HUES64 (cell line): ENCODE data around the gene MED13.
"Not testable (repeated sequence)": the region's sequence is repeated elsewhere in the genome, so short reads cannot be mapped to it uniquely, and the experiment has no call there.

Experiments used
- H3K27ac ChIP-seq: 2 replicates; pipeline ENCODE4 v1.7.0; 2013; ENCODE audit warnings: low read depth, low read length, inconsistent platforms
- H3K27me3 ChIP-seq: 2 replicates; pipeline ENCODE4 v1.6.1; 2013; ENCODE audit warnings: mild to moderate bottlenecking, low read length; ENCODE audit not compliant: insufficient read depth
- H3K36me3 ChIP-seq: 2 replicates; pipeline ENCODE4 v1.6.1; 2013; ENCODE audit warnings: mild to moderate bottlenecking, low read length; ENCODE audit not compliant: insufficient read depth
- H3K4me1 ChIP-seq: 2 replicates; pipeline ENCODE4 v1.6.1; 2013; ENCODE audit warnings: mild to moderate bottlenecking, low read length, moderate library complexity; ENCODE audit not compliant: insufficient read depth
- H3K4me3 ChIP-seq: 2 replicates; pipeline ENCODE4 v1.5.1; 2013; ENCODE audit warnings: mild to moderate bottlenecking, low read length, moderate library complexity
- H3K9ac ChIP-seq: 2 replicates; pipeline ENCODE4 v1.6.1; 2013; ENCODE audit warnings: mild to moderate bottlenecking, low read depth, low read length
- H3K9me3 ChIP-seq: 2 replicates; pipeline ENCODE4 v1.6.1; 2013; ENCODE audit warnings: low read depth, low read length; ENCODE audit not compliant: insufficient read depth
- WGBS: fragments of 150-250, 120-280 bp; methylation state at CpG from one replicate; pipeline ENCODE4 v1.1.7; 2013; ENCODE audit warnings: missing lambda C conversion rate; 5-methylcytosine and 5-hydroxymethylcytosine counted together

Gene MED13

GRCh38 chr17:61947367-61948078 lies 117.6 kb downstream of the MED13 start:
- Histone ChIP-seq H3K9me3 (no peaks in the 10 kb centered on the region), H3K9ac (no peak overlapping the region), H3K27ac (no peak overlapping the region), H3K27me3 (no peaks in the 10 kb centered on the region), H3K36me3 (peaks cover 97% of the 10 kb centered on the region), H3K4me3 (no peak overlapping the region), H3K4me1 (no peaks in the 10 kb centered on the region)
- WGBS = 100% methylated on average over 3 of the region's 3 CpGs

GRCh38 chr17:61946359-61946758 lies 118.7 kb downstream of the MED13 start:
- H3K9me3 ChIP-seq = no peaks in the 10 kb centered on the region
- peaks cover 95% of the 10 kb centered on the region for H3K36me3 ChIP-seq
- no peak overlapping the region for H3K9ac ChIP-seq
- no peaks in the 10 kb centered on the region for H3K27me3 ChIP-seq
- WGBS = 100% methylated on average over 2 of the region's 2 CpGs
- no peak overlapping the region for H3K4me3 ChIP-seq
- H3K4me1 ChIP-seq = no peaks in the 10 kb centered on the region
- no peak overlapping the region for H3K27ac ChIP-seq

GRCh38 chr17:61943117-61943516 lies 122.0 kb downstream of the MED13 start:
- Histone ChIP-seq H3K27me3 (no peaks in the 10 kb centered on the region), H3K27ac (no peak overlapping the region), H3K9me3 (no peaks in the 10 kb centered on the region), H3K36me3 (peaks cover 65% of the 10 kb centered on the region), H3K4me3 (no peak overlapping the region), H3K4me1 (no peaks in the 10 kb centered on the region), H3K9ac (no peak overlapping the region)
- 100% methylated on average over 1 of the region's 1 CpG for WGBS

- Histone ChIP-seq H3K9me3 (no peaks in the 10 kb centered on the region), H3K4me3 (no peak overlapping the region), H3K4me1 (no peaks in the 10 kb centered on the region), H3K27ac (no peak overlapping the region), H3K36me3 (peaks cover 55% of the 10 kb centered on the region), H3K9ac (no peak overlapping the region), H3K27me3 (no peaks in the 10 kb centered on the region)
- 100% methylated on average over 2 of the region's 2 CpGs for WGBS
Observed at GRCh38 chr17:61942085-61942484, 123.0 kb downstream of the MED13 start.

DNA sequence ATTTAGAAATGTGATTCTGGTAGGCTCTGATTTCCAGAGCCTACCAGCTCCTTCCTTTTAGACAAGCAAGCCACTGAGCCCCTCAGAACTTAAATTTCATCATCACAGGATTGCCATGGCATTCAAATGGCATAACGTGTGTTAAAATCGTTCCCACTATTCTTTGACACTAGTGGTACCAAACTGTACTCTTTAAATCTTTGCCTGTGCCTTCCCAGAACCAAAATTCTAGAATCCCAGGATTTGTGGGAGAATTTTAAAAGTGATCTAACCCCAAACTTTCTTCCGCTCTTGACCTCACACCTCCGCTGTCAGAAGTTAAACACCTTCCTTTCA lies 137.0 kb downstream of the MED13 start:
- Histone ChIP-seq H3K36me3 (peaks cover 16% of the 10 kb centered on the region), H3K9me3 (no peaks in the 10 kb centered on the region), H3K4me3 (peak overlapping the region; percentile 93), H3K4me1 (peaks cover 4% of the 10 kb centered on the region; the same call in 1 of the 2 replicates), H3K9ac (no peak overlapping the region; the same call in 1 of the 2 replicates), H3K27me3 (no peaks in the 10 kb centered on the region), H3K27ac (peak overlapping the region; percentile 12; the same call in 1 of the 2 replicates)
- WGBS = 61% methylated on average over 4 of the region's 4 CpGs

GRCh38 chr17:61927208-61928100 lies 137.6 kb downstream of the MED13 start, which contains the start of gene INTS2:
Gene INTS2 (minus strand): TSS chr17:61927982. CDS start chr17:61926644, 1,338 bp downstream.
- H3K4me3 ChIP-seq = peak within 1 kb of the TSS; percentile 93
- peak within 1 kb of the TSS; percentile 97 for H3K9ac ChIP-seq
- under 1% methylated on average over 56 of the region's 58 CpGs for WGBS
- H3K4me1 ChIP-seq = peaks cover 4% of the 10 kb centered on the region; the same call in 1 of the 2 replicates
- H3K27me3 ChIP-seq = no peaks in the 10 kb centered on the region
- peaks cover 16% of the 10 kb centered on the region for H3K36me3 ChIP-seq
- H3K27ac ChIP-seq = peak within 1 kb of the TSS; percentile 69
- no peaks in the 10 kb centered on the region for H3K9me3 ChIP-seq

DNA sequence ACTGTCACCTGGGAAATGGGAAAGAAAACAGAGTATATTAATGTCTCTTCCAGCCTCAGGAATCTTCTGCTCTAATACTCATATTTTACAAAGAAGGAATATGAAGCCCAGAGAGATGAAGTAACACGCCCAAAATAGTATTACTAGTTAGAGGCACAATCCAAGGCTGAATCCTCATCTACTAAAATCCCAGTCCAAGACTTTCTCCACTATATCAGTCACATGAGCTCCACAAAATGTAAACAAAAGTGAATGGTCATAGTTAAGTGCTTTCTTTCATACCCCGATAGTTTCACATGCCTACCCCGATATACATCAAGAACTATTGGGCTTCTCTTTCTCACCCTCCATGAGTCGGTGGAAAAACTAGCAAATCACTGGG lies 138.3 kb downstream of the MED13 start:
- peak overlapping the region; percentile 93 for H3K4me3 ChIP-seq
- H3K9me3 ChIP-seq = no peaks in the 10 kb centered on the region
- H3K36me3 ChIP-seq = peaks cover 19% of the 10 kb centered on the region
- peaks cover 4% of the 10 kb centered on the region; the same call in 1 of the 2 replicates for H3K4me1 ChIP-seq
- H3K9ac ChIP-seq = peak overlapping the region; percentile 97
- WGBS = 58% methylated on average over 4 of the region's 4 CpGs
- H3K27ac ChIP-seq = no peak overlapping the region
- no peaks in the 10 kb centered on the region for H3K27me3 ChIP-seq

DNA sequence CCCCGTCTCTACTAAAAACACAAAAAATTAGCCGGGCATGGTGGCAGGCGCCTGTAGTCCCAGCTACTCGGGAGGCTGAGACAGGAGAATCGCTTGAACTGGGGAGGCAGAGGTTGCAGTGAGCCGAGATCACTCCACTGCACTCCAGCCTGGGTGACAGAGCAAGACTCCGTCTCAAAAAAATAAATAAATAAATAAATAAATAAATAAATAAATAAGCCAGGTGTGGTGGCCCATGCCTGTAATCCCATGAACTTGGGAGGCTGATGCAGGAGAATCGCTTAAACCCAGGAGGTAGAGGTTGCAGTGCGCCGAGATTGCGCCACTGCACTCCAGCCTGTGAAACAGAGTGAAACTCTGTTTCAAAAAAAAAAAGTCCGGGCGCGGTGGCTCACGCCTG lies 149.9 kb downstream of the MED13 start:
- H3K27me3 ChIP-seq, H3K27ac ChIP-seq, H3K9me3 ChIP-seq, H3K4me3 ChIP-seq, H3K4me1 ChIP-seq, H3K9ac ChIP-seq: not testable (repeated sequence)
- 93% methylated on average over 14 of the region's 15 CpGs for WGBS
- H3K36me3 ChIP-seq = peaks cover 58% of the 10 kb centered on the region

DNA sequence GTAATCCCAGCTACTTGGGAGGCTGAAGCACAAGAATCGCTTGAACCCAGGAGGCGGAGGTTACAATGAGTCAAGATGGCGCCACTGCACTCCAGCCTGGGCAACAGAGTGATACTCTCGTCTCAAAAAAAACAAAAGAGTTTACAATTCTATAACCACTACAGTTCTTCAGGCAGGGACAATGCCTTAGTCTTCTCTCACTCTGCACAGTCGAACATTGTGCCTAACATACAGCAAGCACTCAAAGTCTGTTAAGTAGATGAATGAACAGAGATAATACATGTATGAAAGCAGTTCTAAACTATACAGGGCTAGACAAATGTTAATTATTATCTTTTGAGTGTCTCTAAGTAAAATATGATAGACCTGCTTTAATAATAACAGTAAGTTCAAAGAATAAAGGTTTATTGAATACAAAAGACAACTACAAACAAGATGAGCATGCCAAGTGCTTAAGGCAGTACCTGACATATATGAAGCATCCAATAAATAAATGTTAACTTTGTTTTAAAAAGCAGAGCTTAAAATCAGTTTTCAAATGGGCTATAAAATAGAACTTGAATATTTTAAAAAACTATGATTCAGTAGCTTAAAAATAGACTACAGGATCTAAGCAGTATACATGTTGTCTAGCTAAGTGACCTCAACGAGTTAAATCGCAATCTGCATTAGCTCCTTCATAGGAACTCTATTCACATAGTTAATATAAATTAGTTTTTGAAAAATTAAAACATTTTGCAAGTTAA lies 156.6 kb downstream of the MED13 start:
- Histone ChIP-seq H3K4me3 (no peak overlapping the region), H3K4me1 (no peaks in the 10 kb centered on the region), H3K27ac (no peak overlapping the region), H3K27me3 (no peaks in the 10 kb centered on the region), H3K9me3 (no peaks in the 10 kb centered on the region), H3K9ac (no peak overlapping the region), H3K36me3 (peaks cover 80% of the 10 kb centered on the region)
- WGBS = 94% methylated on average over 5 of the region's 7 CpGs

GRCh38 chr17:61907361-61907760 lies 157.7 kb downstream of the MED13 start:
- no peaks in the 10 kb centered on the region for H3K4me1 ChIP-seq
- no peak overlapping the region for H3K4me3 ChIP-seq
- no peaks in the 10 kb centered on the region for H3K9me3 ChIP-seq
- no peak overlapping the region for H3K9ac ChIP-seq
- WGBS = 91% methylated on average over 5 of the region's 5 CpGs
- H3K27ac ChIP-seq = no peak overlapping the region
- peaks cover 87% of the 10 kb centered on the region for H3K36me3 ChIP-seq
- H3K27me3 ChIP-seq = no peaks in the 10 kb centered on the region
